NCI-H2029 (cell line): ENCODE measurements around the gene NFKBIE.
"Not testable (repeated sequence)": the region's sequence is repeated elsewhere in the genome, so short reads cannot be mapped to it uniquely, and the experiment has no call there.

Experiments used
- DNase-seq: peaks from one replicate; lab custom pipeline; 2025; lab: John Stamatoyannopoulos, UW

Gene NFKBIE, protein sequence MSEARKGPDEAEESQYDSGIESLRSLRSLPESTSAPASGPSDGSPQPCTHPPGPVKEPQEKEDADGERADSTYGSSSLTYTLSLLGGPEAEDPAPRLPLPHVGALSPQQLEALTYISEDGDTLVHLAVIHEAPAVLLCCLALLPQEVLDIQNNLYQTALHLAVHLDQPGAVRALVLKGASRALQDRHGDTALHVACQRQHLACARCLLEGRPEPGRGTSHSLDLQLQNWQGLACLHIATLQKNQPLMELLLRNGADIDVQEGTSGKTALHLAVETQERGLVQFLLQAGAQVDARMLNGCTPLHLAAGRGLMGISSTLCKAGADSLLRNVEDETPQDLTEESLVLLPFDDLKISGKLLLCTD

GRCh38 chr6:44265007-44265721 lies at the start of gene NFKBIE:
Gene NFKBIE, minus strand, starts transcription at chr6:44265551. Its CDS starts 205 bp downstream, at chr6:44265346.
- DNase-seq = peak; percentile 74

DNA sequence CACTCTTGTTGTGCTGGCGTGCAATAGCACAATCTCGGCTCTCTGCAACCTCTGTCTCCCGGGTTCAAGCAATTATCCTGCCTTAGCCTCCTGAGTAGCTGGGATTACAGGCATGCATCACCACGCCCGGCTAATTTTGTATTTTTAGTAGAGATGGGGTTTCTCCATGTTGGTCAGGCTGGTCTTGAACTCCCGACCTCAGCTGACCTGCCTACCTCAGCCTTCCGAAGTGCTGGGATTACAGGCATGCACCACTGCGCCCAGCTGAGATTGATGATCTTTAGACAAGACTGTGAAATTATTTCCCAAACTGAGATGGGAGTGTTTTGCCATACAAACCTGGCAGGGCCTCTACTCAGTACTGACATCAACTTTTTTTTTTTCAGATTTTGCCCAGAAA lies 49.3 kb upstream of the NFKBIE start:
- DNase-seq = not testable (repeated sequence)

DNA sequence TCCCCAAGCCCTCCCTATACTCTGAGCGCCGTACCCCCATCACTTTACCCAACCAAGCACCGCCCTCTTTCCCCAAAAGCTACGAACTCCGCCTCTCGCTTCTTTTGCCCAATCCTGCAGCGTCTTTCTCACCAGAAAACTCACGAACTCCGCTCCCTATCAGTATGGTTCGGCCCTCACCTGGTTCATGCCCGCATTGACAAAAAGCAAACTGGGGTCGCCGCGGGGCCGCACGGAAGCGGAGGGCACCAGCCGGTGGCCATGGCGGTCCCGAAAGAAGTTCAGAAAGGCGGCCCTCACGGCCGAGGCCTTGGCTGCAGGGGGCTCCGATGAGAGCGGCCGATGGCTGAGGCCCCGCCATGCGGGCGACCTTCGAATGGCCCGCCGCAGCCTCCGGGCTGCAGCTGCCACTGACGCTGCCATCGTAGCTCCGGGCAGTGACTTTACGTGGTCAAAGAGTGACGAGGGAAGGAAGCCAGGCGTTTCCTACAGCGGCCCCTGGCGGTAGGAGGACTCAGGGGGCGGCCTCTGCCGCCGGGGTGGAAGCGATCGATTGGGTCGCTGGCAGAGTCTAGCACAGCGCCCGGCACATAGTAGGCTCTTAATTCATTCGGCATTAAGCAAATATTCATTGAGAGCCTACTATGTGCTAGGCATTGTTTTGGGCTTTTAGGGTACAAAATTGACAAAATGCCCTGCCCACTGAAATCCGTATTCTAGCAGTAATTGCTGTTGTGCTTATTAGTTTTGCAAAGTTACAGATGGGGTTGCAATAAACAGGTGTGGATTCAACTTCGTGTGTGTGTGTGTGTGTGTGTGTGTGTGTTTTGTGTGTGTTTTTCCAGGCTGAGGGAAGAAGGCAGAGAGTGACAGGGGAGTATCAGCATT lies 47.8 kb upstream of the NFKBIE start, which contains the start of gene AARS2:
AARS2 (minus strand) TSS at position 447 of the 888 bp plus-strand sequence; CDS start at position 423, 24 bp downstream.
- DNase-seq = peak; percentile 79

DNA sequence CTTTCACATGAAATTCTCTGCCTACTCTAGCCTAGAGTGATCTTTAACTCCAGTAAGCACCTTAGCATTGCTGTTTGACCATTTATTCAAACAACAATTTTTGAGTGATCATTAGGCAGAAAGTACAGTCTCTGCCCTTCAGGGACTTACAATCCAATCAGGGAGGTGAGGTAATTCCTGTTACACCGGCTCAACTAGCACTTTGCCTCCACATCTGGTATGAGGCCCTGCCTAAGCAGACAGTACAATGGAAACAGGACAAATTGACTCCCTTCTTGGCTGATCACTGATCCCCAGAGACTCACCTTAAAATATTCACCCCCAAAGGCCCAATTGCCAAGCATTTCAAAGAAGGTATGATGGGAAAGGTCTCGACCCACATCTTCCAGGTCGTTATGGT lies 46.4 kb upstream of the NFKBIE start:
- DNase-seq = no peak

DNA sequence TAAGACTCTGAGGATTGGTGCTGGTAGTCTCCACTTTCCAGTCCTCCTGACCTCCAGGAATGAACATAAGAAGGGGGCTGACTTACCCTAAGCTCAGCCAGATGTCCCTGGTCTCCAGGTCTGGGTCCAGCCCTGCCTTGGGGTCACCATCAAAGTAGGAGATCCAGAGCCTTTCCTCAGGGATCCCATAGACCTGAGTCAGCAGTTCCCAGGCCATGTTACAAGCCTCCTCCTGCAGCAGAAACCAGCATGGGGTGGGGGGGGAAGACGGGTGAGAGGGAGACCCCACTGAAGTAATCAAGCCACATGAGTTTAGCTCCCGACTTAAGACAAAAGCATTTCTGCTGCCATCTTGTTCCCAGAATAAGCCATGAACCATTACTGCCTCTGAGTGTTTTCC lies 46.0 kb upstream of the NFKBIE start:
- no peak for DNase-seq

GRCh38 chr6:44310241-44310640 lies 44.9 kb upstream of the NFKBIE start:
- DNase-seq = no peak

- no peak for DNase-seq
These were observed 44.3 kb upstream of the NFKBIE start for GRCh38 chr6:44309631-44310030.

GRCh38 chr6:44309092-44309491 lies 43.7 kb upstream of the NFKBIE start:
- DNase-seq = no peak

DNA sequence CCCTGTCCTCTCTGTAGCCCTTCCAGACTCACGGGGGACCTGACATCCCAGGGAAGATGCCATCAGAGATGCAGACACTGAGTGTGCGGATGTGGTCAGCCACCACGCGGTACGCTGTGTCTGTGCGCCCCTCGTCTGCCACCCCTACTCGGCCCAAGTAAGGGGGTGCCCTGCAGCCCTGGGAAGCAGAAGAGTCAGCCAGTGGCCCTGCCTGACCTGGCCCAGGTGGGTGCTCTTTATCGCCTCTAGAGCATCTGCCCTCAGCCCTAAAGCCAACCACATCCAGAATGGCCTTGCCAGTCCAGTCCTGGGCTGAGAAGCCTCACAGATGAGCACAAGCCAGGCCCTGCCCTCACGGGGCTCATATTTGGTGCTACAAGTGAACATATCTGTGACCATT lies 41.9 kb upstream of the NFKBIE start:
- no peak for DNase-seq

GRCh38 chr6:44306710-44307109 lies 41.4 kb upstream of the NFKBIE start:
- no peak for DNase-seq

DNA sequence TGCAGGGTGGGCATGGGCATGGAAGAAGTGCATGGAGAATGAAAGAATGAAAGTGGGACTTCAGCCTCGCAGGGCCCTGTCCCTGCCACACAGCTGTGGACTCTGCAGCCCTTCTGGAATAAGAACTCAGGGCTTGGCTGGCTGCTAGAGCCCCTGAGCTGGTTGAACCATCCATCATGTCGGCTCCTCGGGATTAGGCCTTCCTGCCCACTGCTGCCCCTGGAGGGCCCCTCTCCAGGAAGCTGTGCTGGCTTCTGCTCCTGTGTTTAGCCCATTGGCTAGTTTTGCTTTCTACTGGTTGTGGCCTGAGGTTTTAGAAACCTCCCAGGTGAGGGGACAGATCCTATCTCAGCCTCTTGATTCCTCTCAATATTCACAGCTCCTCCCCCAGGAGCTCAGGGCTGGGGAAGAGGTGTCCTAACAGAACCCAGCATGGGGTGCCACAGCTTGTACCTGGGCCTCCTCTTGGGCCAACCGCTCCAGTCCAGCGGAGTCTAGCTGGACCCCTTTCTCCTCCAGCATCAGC lies 39.9 kb upstream of the NFKBIE start:
- DNase-seq = no peak

DNA sequence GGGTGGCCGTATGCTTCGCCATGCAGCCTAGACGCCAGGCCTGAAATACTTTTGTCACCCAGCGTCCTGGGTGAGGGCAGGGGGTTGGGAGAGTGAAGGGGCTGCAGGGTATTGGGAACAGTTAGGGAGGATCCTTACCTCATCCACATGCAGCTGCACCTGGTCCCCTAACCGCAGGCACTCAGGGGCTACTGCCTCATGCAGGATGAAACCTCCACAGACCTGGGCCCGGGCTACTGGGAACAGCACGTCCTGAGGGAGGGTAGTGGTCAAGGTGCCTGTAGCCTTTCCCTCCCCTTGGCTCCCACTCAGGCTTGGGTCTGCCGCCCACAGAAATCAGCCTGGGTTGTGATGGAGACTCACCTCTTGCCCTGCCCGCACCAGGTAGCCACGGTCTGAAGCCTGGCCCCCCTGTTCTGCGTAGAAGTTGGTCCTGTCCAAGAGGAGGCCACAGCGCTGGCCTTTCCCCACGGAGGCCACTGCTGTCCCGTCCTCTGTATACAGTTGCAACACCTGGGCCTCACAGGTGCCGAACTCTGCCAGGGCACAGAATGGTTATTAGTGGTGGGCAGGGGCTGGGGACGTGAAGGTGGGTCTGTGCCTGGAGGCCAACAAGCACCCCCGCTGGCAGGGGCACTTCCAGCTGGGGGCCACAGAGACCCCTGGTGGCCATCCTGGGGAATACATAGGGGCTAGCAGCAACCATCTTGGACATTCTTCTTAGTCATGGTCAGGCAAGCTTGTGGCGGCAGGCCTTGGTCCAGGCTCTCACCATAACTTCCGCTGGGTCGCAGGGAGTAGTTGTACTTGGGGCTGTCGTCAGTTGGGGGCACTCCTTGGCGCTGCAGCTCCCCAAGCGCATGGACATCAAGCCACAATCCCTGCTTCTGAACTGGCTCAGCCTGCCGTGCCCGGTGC lies 39.2 kb upstream of the NFKBIE start:
- no peak for DNase-seq

DNA sequence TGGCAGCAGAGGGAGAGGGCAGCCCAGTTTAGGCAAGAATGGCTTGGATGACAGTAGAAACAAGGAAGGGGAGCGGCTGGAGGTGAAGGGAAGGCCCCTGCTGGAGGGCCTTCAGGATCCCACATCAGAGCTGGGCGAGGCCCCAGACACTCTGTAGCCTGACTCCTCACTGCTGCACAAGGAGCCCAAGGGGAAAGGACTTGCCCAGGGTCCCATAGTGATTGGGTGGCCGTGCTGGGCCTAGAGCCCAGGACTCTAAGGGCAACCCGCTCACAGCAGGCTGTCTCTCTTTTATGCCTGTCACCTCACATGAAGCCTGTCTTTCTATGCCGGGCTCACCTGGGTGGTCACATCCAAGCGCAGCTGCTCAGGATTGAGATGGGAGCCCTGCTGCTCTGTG lies 38.5 kb upstream of the NFKBIE start:
- no peak for DNase-seq

DNA sequence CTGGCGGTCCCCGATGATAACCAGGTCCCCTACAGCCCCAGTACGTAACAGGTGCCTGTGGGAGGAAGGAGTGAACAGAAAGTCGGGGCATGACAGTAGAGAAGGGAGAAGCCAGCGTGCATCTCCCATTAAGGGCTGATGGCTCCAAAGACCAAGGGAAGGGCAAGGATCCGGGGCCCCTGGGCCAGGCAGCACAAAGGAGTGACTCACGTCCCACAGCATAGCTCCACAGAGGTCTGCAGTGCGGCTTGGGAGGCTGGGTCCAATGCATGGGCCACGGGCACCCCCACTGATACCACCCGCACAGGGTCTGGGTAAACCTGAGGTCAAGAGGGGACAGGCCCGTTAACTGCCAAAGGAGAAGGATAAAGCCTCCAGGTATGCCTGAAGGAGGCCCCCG lies 37.5 kb upstream of the NFKBIE start:
- no peak for DNase-seq

DNA sequence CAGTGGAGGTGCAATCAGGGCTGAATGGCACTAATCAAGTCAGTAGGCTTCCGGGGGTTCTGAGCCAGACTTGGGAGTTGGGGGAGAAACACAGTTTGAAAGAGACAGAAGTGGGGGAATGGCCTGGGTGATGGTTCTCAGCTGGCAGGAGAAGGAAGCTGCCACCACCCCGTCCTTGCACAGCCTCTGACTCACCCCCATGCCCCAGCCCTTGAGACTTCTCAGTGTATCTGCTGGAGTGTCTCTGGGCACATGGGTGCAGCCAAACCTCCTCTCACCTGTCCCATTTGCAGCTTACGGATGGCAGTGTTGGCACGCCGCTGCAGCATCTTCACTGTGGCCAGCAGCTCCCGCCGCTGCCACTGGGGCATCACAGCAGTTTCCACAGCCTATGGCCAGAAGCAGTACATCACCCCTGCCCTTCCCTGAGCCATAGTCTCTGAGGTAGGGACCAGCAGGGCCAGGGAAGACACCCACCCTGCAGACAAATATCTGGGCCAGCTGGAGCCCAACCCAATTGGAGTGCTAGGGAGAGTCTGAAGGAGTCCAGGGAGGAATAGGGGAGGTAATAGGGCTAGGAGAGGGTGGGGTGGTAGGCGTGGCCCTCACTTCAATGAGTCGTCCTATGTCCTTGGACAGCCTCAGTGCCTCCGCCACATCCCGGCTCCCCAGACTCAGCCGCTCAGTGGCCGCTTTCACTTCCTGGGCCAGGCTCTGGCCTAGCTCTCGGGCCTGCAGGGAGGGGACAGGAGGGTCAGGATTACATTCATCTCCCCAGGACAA lies 36.6 kb upstream of the NFKBIE start:
- DNase-seq = no peak

DNA sequence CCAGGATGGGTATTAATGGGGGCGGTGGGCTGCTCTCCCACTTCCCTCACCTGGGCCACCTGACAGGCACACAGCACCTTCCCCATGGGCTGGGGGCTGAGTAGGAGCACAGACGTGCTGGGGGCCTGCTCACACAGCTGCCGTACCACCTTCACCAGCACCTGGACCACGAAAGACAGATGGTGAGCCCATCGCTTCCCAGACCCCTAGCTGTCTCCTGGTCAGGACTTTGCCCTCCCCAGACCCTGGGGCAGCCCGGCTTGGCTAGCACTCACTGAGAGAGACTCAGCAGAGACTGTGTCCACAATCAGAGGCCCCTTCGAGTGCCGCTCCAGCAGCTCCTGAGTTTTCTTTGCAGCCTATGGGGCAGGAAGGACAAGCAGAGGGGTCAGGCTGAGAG lies 35.8 kb upstream of the NFKBIE start:
- no peak for DNase-seq

- DNase-seq = no peak
These were observed 35.0 kb upstream of the NFKBIE start for GRCh38 chr6:44300292-44300823.

DNA sequence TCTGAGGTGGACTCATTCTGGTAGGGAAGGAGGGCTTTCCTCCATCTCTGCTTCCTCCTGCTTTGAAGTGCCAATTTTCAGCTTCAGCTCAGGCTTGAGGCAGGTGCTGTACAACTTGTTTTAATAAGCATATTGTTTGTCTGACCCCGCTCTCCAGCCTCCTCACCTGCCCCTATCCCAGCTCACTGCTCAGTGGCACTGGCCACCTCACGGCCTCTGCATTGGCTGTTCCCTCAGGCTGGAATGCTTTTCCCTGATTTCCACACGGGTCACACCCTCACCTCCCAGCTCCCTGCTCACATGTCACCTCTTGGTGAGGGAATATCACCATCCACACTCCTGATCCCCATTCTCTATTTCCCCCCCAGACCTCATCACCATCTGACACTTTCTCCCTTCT lies 33.5 kb upstream of the NFKBIE start:
- no peak for DNase-seq

GRCh38 chr6:44298055-44298803 lies 32.9 kb upstream of the NFKBIE start:
- no peak for DNase-seq
